GM20000 (cell line): Measurements from ENCODE around the gene PALLD.

Source experiments
- DNase-seq: peaks from one replicate; pipeline ENCODE4 v3.0.0; 2012; ENCODE audit warnings: low spot score
- TF ChIP-seq, protein P1 (sequence below): IDR thresholded peaks from 2 replicates; pipeline ENCODE4 v1.5.1; 2012; ENCODE audit warnings: mild to moderate bottlenecking, control low read depth; ENCODE audit errors: extremely low read depth, missing control alignments

PALLD gene

DNA sequence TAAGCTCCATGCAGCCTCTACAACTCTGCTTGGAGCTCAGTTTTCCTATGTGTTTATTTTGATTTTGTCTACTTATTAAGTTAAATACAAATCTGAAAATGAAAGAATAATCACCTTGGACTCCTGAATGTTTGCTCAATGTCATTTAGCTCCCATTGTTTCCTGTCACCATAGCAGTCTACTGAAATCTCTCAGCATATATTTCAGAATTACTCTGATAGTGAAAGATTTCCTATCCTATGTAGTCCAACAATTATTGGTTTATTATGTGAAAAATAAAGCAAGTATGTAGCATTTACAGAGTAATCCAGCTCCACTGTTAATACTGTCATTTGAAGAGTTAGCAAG, 344.8 kb downstream of the PALLD start:
- no peak for DNase-seq
- TF ChIP-seq, protein P1, sequence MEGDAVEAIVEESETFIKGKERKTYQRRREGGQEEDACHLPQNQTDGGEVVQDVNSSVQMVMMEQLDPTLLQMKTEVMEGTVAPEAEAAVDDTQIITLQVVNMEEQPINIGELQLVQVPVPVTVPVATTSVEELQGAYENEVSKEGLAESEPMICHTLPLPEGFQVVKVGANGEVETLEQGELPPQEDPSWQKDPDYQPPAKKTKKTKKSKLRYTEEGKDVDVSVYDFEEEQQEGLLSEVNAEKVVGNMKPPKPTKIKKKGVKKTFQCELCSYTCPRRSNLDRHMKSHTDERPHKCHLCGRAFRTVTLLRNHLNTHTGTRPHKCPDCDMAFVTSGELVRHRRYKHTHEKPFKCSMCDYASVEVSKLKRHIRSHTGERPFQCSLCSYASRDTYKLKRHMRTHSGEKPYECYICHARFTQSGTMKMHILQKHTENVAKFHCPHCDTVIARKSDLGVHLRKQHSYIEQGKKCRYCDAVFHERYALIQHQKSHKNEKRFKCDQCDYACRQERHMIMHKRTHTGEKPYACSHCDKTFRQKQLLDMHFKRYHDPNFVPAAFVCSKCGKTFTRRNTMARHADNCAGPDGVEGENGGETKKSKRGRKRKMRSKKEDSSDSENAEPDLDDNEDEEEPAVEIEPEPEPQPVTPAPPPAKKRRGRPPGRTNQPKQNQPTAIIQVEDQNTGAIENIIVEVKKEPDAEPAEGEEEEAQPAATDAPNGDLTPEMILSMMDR, result no peak

DNA sequence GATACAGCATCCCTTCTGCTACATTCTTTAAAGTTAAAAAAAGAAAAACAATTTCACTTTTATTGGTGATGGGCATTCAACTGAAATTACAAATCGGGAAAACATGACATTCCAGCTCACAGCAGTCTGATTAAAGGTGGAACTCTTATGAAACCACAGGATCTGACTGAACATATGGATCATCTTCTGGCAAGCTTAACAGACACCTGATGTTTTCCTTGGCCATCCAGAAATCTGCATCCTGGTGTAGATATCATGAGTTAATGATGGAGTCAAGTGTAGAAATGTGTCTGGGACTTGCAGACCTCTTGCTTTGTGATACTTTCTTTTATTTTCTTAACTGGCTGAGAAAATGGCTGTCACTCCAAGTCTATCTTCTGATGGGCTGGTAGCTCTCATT, 345.3 kb downstream of the PALLD start:
- TF ChIP-seq, protein P1, result no peak
- no peak for DNase-seq

DNA sequence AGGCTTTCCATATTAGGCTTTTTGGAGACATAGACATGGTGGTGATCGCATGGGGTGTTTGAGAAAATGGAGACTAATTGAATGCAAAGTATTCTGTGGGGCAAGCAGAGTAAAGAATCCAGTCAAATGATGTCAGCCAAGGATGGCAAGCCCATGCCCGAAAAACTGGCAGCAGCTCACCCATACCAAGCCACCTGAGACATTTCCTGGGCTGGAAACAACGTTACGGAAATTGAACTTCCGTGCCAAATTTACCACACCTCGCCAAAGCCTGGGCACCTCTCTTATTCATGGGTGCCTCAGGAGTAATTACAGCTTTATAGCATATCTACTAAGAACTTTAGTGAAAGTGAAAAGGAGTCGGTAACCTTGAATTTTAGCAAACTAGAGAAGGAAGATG, 346.8 kb downstream of the PALLD start:
- TF ChIP-seq, protein P1, result no peak
- DNase-seq, result no peak

DNA sequence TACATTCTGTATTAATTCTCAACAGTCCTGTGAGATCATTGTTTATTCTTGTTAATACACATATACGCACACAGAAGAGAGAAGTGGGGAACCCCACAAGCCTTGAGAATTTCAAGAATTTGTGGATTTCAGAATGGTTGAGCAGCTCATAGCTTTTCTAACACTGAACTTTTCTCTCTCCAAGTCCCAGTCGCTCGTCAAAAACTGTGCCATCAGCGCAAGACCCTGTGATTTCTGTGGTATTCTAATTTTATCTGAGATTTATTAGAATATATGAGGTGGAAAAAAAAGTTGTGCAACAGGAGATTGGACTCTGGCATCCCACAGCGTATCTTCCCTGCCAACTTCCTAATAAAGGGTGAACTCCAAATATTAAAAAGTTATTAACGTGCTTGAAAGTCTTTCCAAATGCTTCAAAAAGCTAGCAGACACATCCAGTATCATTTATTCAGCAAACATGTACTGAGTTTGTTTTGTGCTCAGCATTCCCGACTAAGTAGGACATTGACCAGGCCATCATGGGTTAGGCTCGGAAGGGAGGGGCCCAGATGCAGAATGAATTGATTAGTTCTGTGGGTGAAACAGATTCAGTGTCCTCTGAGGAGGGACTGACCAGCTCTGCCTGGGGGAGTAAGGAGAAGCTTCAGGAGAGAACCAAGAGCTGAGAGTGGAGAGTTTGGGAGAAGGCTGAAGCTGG, 347.6 kb downstream of the PALLD start:
- TF ChIP-seq, protein P1, result no peak
- no peak for DNase-seq

DNA sequence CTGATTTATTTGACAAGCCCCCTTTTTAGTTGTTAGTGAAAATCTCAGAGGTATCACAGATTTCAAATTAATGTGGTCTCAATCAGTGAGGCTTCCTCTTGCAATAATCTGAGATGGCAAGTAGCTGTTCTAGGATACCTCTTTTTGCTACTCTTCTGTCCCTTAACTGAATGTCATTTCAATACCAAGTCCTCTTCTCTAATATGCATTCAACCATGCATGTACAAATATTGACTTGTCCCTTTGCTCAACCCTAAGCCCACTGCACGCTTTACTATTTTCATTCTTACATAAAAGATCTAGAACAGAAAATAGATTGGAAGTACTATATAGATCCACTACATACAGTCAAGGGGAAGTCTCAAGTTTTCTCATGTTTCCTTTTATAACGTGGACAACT, 349.0 kb downstream of the PALLD start:
- TF ChIP-seq, protein P1, result no peak
- no peak for DNase-seq

DNA sequence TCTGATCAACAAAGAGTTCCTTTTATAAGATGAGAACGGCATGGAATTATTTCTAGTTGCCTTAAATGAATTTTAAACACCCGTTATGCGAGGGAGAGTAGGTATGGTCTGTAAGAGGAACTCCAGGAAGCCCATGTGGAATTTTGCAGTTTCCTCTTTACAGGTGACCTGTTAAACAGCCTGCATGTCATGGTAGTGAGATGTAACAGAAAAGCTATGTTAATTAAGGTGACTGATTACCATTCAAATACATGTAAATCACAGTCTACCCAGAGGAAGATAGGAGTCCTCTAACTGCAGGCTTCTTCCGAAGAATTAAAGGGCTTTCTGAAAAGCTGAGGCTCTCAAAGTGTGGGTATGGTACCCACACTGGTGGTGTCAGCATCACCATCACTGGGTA, 349.6 kb downstream of the PALLD start:
- DNase-seq, result no peak
- TF ChIP-seq, protein P1, result no peak

DNA sequence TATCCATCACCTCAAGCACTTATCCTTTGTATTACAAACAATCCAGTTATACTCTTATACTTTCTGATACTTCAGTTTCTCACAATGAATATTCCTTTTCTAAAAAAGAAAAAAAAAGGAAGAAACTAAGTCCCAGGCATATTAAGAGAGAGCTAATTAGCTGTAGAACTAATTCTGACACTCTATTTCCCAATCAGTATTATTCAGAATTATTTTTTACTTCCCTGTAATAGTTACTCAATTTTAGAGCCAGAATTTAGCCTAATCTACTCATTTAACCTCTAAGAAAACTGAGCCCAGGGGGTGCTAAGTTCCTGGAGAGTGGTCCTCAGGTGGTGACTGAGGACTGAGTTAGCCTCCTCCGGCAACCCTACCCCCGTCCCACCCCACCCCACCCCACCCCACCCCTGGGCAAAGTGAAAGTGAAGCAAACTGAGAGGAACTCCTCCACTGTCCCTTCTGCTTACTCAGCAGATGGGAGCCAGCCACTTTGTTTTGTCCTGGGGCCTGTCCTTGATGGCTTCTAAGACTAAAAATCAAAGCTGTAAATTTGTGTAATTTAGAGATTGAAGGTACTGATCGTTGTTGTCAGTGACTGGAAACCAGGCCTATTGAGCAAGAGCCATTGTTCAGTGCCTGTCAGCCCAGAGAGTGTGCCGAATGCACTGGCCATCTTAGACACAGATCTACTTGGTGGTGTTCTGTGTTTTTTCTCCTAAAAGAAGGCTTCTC, 351.1 kb downstream of the PALLD start:
- TF ChIP-seq, protein P1, result no peak
- no peak for DNase-seq
